GM12875 (cell line): ENCODE measurements around the gene EPHB2.

ENCODE experiments used
- H3K4me3 ChIP-seq: one replicate; pipeline ENCODE4 v1.5.1; 2011; ENCODE audit warnings: low read depth, low read length, control low read depth
- CTCF ChIP-seq: IDR thresholded peaks from 2 replicates; pipeline ENCODE4 v1.5.1; 2011; ENCODE audit warnings: low read depth, mild to moderate bottlenecking, control low read depth, inconsistent platforms, low read length, moderate library complexity, borderline replicate concordance; ENCODE audit not compliant: insufficient read depth

EPHB2 gene

GRCh38 chr1:22814176-22815042 lies 103.8 kb downstream of the EPHB2 start:
- H3K4me3 ChIP-seq: no peak overlapping the region
- TF ChIP-seq CTCF: no peak

DNA sequence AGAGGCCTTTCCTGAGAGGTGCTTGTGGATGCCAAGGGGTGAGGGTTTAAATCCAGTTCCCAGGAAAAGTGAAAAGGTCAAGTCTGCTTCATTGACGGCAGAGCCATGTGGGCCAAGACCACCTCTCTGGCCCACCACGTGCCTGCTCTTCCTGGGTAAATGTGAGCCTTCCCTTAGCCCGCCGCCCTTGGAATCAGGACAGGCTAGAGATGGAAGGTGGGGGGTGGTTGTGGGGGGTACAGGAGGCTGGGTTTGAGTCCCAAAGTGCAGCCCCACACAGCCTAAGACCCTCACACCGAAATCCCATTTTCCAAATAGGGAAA lies 104.4 kb downstream of the EPHB2 start:
- no peak for TF ChIP-seq CTCF
- no peak overlapping the region for H3K4me3 ChIP-seq

DNA sequence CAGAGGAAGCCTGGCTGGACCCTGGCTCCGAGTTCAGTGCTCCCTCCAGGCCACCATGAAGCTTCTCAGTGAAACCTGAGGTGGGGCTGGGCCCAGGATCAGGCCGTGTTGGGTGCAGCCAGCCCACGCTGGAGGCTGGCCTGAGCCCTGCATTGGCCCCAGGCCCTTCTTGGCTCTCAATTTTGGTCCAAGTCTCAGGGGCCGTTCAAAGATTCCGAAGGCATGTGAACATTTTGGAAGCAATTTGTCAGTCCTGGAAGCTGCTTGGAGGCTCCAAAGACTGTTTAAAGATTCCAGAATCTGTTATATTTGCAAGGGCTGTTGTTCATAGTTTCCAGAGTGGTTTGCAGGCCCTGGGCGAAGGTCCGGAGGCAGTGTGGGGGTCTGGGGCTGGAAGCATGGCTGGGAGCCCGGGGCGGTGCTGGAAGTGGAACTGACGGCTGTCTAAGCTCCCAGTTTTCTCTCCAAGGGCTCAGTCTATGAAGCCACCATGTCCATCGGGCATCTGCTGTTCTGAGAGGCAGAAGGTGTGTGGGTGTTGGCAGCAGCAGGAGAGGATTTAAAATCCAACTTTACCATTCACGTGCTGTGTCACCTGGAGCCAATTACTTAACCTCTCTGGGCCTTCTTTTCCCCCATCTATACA lies 104.9 kb downstream of the EPHB2 start:
- no peak overlapping the region for H3K4me3 ChIP-seq
- no peak for TF ChIP-seq CTCF

DNA sequence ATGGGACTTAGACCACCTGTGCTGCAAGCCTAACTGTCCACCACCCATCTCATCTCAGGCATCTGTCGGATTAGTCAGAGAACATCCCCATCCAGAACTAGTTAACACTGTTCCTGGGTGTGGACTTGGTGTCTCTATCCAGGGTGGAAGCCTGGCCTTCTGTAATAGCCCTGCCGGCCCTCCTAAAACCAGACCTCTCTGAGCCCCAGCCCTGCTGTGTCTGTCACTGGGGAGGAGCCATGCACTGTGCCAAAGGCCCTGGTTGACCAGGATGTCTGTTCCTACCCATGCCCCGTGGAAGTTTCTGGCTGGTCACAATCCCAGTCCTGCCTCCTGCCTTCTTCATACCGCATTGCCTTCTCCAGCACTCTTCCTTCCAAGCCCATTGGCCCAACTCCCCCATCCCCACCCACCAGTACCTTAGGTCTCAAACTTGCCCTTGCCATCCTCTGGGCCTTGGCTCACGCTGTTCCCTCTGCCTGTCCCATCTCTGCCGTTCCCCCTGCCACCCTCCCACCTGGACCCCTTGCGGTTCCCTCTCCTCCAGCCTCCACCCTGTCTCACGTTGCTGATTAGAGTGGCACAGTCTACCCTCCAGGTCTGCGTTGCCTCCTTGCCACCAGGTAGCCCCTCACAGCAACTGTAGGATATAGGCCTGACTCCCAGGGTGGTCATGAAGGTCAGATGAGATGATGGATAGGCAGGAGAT lies 105.6 kb downstream of the EPHB2 start:
- no peak for TF ChIP-seq CTCF
- H3K4me3 ChIP-seq: no peak overlapping the region

DNA sequence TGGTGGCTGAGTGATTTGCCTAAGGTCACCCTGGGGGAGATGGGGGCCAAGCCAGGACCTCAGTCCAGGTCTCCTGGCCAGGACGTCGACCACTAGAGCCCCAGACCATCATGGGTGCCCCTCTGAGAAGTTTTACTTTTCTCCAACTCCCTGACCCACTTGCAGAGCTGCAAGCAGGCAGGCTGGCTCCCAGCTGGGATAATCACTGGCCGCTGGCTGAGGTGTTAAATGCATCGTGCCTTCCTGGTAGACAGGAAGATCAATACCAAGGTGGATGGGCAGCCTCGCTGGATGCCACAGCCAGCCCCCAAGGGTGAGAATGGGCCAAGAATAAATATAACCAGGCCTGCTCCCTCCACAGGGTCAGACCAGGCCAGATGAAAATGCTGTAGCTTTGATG lies 106.2 kb downstream of the EPHB2 start:
- H3K4me3 ChIP-seq: no peak overlapping the region
- no peak for TF ChIP-seq CTCF

GRCh38 chr1:22817462-22817861 lies 106.8 kb downstream of the EPHB2 start:
- no peak overlapping the region for H3K4me3 ChIP-seq
- TF ChIP-seq CTCF: no peak
